ENCODE measurements around the gene ADRA1B. TPM values are rescaled to one million over a fixed set of nuclear protein-coding genes. Genes with fewer than 3 reads are reported as not detected.

Gene ADRA1B
- polyA plus RNA-seq, 1 experiment, result 0.58 TPM

DNA sequence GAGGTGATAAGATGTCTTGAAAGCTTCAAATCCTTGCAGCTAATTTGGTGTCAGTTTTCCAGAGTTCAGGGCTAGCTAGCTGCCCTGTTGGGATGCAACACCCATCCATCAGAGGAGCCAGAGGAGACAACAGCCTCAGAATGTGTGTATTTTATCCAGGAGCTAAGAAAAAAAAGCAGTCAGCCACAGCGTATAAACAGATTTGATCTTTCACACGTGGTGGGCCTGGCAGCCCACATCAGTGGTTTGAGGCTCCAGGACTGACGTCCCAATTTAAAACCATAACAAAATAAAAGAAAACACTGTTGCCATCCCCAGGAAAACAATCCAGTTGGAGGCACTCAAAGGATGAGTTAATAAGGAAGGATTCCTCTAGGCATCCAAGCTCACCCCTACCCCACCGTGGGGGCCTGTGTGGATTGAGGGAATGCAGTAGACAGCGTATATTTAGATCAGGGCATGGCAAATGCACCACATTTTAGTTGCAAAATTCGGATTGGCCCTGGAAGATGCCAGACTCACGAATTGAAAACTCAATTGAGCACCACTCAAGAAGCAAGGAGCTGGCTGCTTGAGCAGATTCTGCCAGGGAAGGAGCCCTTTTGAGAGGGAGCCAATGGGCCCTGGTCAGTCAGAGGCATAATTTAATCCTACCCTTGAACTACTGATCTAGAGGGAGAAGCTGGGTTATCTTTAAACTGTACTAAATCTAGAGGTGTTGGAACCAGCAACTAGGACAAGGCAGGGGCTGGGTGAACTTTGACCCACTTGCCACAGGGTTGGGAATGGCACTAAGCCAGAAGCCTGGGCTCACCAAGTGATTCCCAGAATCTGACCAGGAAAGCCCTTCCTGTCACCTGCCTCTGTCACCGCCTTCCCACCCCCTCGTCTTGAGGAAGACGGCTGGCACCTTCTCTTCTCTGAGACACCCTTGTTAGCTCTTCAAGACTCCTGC lies 17.5 kb downstream of the ADRA1B start:
- Histone ChIP-seq H3K9me3 (ENCODE audit: control insufficient read depth, insufficient read depth, low read length) (no peaks in the 10 kb centered on the region), H3K4me3 (ENCODE audit: low read depth, low read length) (no peak overlapping the region), H3K27ac (ENCODE audit: low read depth, low read length) (no peak overlapping the region), H3K27me3 (ENCODE audit: control insufficient read depth, insufficient read depth, low read length) (no peaks in the 10 kb centered on the region)
- CTCF ChIA-PET, result interaction anchor here (0.6 to 1.3 kb wide), 3 partner anchors 17 to 88 kb away, joined by 3 to 4 read pairs (median 4); no protein-coding TSS in a partner anchor
- TF ChIP-seq CTCF (IDR thresholded peaks at IDR 0.05; ENCODE audit: low read depth, low read length), result no peak
- POLR2A ChIA-PET, result interaction anchor here (0.6 to 1.2 kb wide), 2 partner anchors 14 to 66 kb away, joined by 3 to 8 read pairs; no protein-coding TSS in a partner anchor
- DNase-seq (ENCODE audit: low read depth, low spot score), result no peak

DNA sequence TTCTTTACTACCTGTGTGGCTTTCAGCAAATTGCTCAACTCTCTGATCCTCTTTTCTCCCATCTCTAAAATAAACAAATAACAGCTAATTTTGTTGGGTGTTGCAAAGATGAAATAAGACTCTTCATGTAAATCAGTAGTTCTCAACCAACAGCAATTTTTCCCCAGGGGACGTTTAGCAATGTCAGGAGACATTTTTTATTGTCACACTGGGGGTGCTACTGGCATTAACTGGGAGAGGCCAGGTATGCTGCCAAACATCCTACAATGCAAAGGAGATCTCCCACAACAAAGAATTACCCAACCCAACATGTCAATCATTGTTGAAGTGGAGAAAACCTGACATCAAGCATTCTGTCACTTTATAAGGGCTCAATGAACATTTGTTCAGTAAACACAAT lies 19.7 kb downstream of the ADRA1B start:
- Histone ChIP-seq H3K4me3 (ENCODE audit: low read depth, low read length) (no peak overlapping the region), H3K27me3 (ENCODE audit: control insufficient read depth, insufficient read depth, low read length) (no peaks in the 10 kb centered on the region), H3K9me3 (ENCODE audit: control insufficient read depth, insufficient read depth, low read length) (no peaks in the 10 kb centered on the region), H3K27ac (ENCODE audit: low read depth, low read length) (no peak overlapping the region)
- ChIA-PET POLR2A (no interaction called here), CTCF (no interaction called here)
- no peak for TF ChIP-seq CTCF (IDR thresholded peaks at IDR 0.05; ENCODE audit: low read depth, low read length)
- no peak for DNase-seq (ENCODE audit: low read depth, low spot score)

DNA sequence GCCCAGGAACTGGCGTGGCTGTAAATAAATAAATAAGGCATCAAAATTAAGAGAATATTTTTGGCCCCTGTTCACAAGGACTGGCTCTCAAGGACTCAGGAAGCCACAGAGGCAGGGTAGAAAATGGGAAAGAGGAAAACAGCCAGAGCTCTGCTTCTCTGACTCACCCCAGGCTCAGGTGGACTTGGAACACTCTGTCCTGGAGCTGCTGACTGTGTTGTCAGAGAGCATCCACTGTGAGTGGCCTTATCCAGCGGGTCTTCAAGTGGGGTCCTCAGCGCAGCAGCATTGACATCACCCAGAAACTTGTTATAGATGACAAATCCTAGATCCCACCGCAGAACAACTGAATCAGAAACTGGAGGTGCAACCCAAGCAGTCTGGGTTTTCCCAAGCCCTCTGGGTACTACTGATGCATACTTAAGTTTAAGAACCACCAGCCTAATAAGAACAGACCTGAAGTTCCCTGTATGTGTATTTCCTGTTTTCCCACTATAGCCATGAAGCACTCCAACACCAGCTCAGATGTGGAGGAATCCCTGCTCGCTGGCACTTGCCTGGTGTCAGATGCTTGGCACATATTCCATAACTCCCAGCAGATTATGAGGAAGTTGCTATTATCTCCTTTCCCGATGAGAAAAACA lies 20.5 kb downstream of the ADRA1B start:
- no peak for DNase-seq (ENCODE audit: low read depth, low spot score)
- ChIA-PET POLR2A (no interaction called here), CTCF (no interaction called here)

GRCh38 chr5:159937580-159937979 lies 21.3 kb downstream of the ADRA1B start:
- ChIA-PET POLR2A (no interaction called here), CTCF (no interaction called here)

More for the DNA sequence above, 20.5 kb downstream of the ADRA1B start:
- no peak overlapping the region for H3K4me3 ChIP-seq (ENCODE audit: low read depth, low read length)
- H3K27ac ChIP-seq (ENCODE audit: low read depth, low read length), result no peak overlapping the region
- H3K27me3 ChIP-seq (ENCODE audit: control insufficient read depth, insufficient read depth, low read length), result no peaks in the 10 kb centered on the region
- no peak for TF ChIP-seq CTCF (IDR thresholded peaks at IDR 0.05; ENCODE audit: low read depth, low read length)
- H3K9me3 ChIP-seq (ENCODE audit: control insufficient read depth, insufficient read depth, low read length), result no peaks in the 10 kb centered on the region

More at GRCh38 chr5:159937580-159937979, 21.3 kb downstream of the ADRA1B start:
- DNase-seq (ENCODE audit: low read depth, low spot score), result no peak
- TF ChIP-seq CTCF (IDR thresholded peaks at IDR 0.05; ENCODE audit: low read depth, low read length), result no peak
- Histone ChIP-seq H3K4me3 (ENCODE audit: low read depth, low read length) (no peak overlapping the region), H3K9me3 (ENCODE audit: control insufficient read depth, insufficient read depth, low read length) (no peaks in the 10 kb centered on the region), H3K27ac (ENCODE audit: low read depth, low read length) (no peak overlapping the region), H3K27me3 (ENCODE audit: control insufficient read depth, insufficient read depth, low read length) (no peaks in the 10 kb centered on the region)
